ENCODE data around the gene EGF. TPM values are rescaled to one million over a fixed set of nuclear protein-coding genes. Genes with fewer than 3 reads are reported as not detected.
"Not testable (repeated sequence)": the region's sequence is repeated elsewhere in the genome, so short reads cannot be mapped to it uniquely, and the experiment has no call there.

Gene EGF
- total RNA-seq, 1 donor from 2014 or later: not detected

DNA sequence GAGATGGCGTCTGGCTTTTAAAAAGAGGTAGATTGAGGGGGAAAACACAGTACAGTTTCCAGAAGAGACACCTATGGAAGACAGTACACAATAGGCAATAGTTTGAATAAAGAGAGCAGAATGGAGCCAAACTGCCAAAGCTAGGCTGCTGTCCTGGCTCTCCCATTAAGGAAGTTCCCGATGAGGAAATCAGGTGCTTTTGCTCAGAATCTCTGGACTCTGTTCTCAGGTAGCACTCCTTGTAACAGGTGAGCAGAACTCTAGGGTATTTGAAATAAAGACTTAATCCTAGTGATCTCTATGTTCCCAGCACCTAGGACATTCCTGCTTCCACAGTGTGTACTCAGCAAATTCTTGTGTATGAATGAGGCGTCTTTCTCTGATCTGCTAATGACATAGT is 1.6 kb downstream of the EGF start:
- intact Hi-C loops (cut with micrococcal nuclease): no loop called here

DNA sequence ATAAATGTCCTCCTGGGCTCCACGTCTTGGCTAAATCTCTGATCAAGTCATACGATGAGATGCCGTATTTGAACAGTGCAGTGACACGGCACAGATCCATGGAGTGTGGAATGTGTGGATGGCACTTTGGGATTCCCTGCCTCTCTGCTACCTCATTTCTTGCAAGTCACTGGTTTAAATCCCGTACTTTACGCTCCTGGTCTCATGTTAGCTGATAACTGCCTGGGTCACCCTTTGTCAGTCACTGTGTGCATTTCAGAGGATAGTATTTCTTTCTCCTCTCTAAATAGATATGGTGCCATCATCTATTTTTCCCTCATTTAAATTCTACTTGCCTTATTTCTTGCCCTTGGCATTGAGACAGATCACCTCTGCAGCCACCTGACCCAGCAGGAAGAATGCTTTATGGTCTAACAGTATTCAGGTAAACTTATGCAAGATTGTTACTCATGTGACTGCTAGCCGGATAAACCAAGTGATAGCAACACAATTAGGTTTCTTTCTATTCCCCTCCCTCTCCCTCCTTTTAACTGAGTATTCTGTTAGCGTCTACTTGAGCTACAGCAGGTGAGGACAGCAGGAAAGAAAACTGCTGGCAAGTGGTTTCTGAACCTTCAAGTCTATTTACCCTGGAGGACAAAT is 2.8 kb downstream of the EGF start:
- intact Hi-C loops (cut with micrococcal nuclease): no loop called here

GRCh38 chr4:109916027-109916409 is 3.3 kb downstream of the EGF start:
- intact Hi-C loops (cut with micrococcal nuclease): no loop called here

DNA sequence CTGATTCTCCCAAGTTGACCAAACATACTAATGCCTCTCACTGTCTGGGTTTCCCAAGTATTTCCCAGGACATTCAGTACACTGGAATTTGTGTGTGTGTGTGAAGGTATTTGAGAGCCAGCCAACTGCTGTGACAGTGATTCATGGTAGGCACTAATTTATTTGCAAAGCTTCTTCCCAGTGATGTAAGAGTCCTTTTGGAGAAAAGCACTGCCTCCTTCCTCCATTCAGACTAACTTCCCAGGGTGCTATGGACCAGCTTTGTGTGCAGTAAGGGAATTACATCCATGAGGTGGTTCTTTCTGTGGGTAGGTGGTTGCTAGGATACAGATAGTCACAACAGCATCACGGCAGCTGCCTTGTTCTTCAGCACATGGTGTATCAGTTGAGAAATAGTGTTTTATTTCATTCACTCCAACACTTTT is 8.7 kb downstream of the EGF start:
- intact Hi-C loops (cut with micrococcal nuclease): no loop called here

DNA sequence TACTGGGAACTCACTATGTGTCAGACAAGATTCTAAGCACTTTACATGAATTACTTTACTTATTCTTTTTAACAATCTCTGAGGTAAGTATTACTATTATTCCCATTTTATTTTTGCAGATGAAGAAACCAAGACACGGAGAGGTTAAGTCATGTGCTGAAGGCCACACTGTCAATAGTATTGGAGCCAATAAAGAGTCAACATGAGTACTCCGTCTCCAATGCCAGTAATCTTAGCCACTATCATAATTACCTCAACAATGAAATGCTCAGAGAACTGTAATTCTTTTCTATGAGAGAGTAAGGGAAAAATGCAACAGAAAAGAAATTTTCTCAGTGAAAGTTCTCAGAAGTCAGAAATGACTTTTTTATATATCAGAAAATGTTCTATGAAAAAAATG is 12.7 kb downstream of the EGF start:
- intact Hi-C loops (cut with micrococcal nuclease): no loop called here

DNA sequence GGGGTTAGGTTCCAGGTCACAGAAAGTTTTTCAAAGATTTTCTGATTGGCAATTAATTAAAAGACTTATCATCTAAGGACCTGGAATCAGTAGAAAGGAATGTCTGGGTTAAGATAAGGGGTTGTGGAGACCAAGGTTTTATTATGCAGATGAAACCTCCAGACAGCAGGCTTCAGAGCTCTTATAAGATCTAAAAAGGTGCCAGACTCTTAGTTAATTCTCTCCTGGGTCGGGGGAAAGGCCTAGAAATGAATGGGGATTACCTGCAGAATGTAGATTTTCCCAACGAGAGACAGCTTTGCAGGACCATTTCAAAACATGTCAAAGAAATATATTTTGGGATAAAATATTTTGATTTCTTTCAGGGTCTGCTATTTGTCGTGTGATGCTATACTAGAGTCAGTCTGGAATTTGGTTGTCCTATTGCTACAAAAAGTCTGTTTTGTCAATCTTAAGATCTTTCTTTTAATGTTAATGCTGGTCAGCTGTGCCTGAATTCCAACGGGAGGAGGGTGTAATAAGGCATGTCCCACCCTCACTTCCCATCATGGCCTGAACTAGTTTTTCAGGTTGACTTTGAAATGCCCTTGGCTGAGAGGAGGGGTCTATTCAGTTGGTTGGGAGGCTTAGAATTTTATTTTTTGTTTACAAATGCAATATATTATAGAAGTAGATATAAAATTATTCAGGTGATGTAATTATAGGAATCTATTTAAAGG is 15.8 kb downstream of the EGF start:
- intact Hi-C loops (cut with micrococcal nuclease): no loop called here

- intact Hi-C loops (cut with micrococcal nuclease): no loop called here
These were observed 17.8 kb downstream of the EGF start for GRCh38 chr4:109930464-109930863.

DNA sequence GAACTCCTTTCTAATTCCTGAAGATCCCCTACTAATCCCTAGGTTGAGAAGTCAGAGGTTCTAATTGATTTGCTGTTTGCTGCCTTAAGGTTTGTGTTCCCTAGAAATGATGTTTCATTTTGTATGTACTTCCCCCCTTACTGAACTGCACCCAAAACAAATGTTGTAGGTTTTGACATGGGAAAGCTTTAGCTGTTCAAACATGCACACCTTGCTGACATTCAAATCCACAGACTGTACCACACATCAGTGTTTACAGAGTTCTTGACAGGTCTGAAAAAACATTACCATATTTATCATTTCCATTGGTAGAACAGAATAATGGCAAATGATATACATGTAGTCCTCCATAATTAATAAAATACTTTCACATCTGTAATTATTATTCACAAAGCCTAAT is 18.2 kb downstream of the EGF start:
- intact Hi-C loops (cut with micrococcal nuclease): no loop called here

DNA sequence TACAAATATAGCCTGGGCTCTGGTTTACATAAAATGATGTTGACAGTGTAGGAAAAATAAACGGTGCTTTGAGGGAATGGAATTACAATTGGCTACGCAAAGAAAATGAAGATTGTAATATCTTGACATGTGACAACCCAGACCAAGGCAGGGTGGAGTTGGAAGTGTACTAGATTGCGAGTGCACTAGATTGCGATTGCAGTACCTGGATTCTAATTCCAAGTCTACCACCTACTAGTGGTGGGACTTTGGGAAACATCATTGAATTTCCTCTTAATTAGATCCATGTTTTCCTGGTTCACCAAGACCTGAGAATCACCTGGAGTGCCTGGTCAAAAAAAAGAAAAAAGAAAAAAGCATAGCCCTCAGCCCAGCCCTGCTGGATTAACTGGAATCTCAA is 18.6 kb downstream of the EGF start:
- intact Hi-C loops (cut with micrococcal nuclease): no loop called here

GRCh38 chr4:109937352-109937751 is 24.7 kb downstream of the EGF start:
- intact Hi-C loops (cut with micrococcal nuclease): not testable (repeated sequence)

GRCh38 chr4:109939190-109939589 is 26.5 kb downstream of the EGF start:
- intact Hi-C loops (cut with micrococcal nuclease): no loop called here

DNA sequence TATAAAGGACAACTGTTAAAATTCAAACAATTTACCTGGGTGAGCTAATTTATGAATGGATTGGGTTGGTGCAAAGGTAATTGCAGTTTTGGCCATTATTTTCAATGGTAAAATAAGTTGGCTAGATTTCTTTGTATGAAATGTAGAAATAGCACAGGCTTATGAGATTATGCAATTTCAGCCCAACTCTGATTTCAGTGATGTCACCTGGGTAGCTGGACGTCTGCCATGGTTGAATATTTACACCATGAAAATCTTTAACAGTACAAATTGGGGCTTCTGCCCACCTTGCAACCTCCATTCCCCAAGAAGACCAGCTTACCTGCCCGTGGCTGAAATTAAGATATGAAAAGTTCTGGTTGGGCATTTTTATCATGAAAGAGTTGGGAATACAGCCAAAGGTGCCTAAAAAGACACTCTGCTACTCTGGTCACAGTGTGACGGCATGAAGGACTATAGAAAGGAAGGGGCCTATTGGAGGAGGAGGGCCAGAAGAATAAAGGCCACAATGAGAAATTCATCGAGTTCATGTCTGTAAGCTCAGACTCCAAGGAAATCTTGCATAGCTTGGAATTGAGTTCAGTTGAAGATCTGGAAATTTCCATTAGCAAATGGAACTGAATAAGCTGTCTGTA is 29.7 kb downstream of the EGF start:
- intact Hi-C loops (cut with micrococcal nuclease): no loop called here

GRCh38 chr4:109943745-109944144 is 31.1 kb downstream of the EGF start:
- intact Hi-C loops (cut with micrococcal nuclease): no loop called here

DNA sequence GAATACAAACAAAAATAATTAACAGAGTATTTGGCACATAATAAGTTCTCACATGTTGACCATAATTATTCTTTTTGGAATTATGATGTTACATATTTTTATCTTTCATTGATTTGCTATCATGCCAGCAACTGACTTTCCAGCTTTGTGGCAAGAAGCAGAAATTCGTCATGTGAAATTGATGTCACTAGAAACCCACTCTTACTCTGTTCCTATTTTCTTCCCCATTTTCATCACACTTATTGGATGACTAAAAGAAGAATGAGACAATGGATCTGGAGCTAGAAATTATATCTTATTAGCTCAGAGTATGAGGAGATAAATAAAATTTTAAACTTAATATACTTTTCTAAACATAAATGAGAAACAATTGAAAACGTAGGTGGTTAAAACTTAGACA is 31.9 kb downstream of the EGF start:
- intact Hi-C loops (cut with micrococcal nuclease): no loop called here

GRCh38 chr4:109945056-109945455 is 32.4 kb downstream of the EGF start:
- intact Hi-C loops (cut with micrococcal nuclease): no loop called here

- intact Hi-C loops (cut with micrococcal nuclease): no loop called here
These were observed 33.4 kb downstream of the EGF start for GRCh38 chr4:109946120-109946519.

GRCh38 chr4:109947457-109947856 is 34.8 kb downstream of the EGF start:
- intact Hi-C loops (cut with micrococcal nuclease): no loop called here

GRCh38 chr4:109947918-109948317 is 35.2 kb downstream of the EGF start:
- intact Hi-C loops (cut with micrococcal nuclease): no loop called here

DNA sequence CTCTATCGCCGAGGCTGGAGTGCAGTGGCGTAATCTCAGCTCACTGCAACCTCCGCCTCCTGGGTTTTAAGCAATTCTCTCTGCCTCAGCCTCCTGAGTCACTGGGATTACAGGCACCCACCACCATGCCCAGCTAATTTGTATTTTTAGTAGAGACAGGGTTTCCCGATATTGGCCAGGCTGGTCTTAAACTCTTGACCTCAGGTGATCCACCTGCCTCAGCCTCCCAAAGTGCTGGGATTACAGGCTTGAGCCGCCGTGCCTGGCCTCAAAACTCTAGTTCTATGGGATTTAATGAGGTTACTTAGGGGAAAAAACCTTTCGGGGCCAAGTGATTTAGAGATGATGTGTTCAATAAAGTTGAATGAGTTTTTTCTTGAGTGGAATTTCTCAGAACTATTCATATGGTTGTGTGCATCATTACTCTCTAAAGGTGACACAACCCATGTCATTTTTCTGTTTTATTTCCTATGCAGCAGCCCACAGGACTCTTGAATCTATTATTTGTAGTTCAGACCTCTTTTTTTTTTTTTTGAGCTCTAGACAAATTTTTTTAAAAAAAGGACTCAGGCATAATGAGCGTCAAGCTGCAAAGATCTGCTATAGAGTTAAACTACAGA is 36.5 kb downstream of the EGF start:
- intact Hi-C loops (cut with micrococcal nuclease): not testable (repeated sequence)

GRCh38 chr4:109952612-109953011 is 39.9 kb downstream of the EGF start:
- intact Hi-C loops (cut with micrococcal nuclease): no loop called here

DNA sequence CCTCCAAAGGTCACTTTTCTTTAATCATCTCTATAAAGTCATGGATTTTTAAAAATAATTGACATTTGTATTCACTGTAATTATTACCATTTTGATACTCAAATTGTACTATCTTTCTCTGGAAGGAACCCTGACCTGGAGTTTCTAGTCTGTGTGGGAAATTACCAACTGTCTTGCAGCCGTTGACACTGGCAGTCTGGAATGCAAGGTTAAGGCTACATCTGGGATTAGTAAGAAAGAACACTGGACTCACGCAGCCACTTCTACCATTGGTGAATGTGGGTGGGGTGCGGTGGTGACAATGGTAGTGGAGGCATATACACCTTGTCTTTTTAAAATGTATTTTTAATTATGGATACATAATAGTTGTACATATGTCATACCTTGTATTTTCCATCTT is 40.9 kb downstream of the EGF start:
- intact Hi-C loops (cut with micrococcal nuclease): no loop called here

- intact Hi-C loops (cut with micrococcal nuclease): no loop called here
These were observed 42.5 kb downstream of the EGF start for GRCh38 chr4:109955146-109955545.
